H9 (cell line): ENCODE measurements around the gene IL36RN. TPM values are rescaled to one million over a fixed set of nuclear protein-coding genes. Genes with fewer than 3 reads are reported as not detected.

Source experiments
- DNase-seq: peaks from one replicate; pipeline ENCODE4 v3.0.0-alpha.2; 2017
- H2AFZ ChIP-seq: one replicate; pipeline ENCODE4 v1.6.1; 2013; ENCODE audit warnings: mild to moderate bottlenecking, low read length, control low read depth, moderate library complexity
- H2AK5ac ChIP-seq: 2 replicates; pipeline ENCODE4 v1.6.1; 2013; ENCODE audit warnings: low read length, control low read depth, mixed read lengths; ENCODE audit not compliant: insufficient read length
- H2BK120ac ChIP-seq: one replicate; pipeline ENCODE4 v1.6.1; 2013; ENCODE audit warnings: low read depth, mild to moderate bottlenecking, low read length, control low read depth, inconsistent platforms; ENCODE audit not compliant: poor library complexity, severe bottlenecking
- H2BK12ac ChIP-seq: 2 replicates; pipeline ENCODE4 v1.6.1; 2013; ENCODE audit warnings: low read length, control low read depth, mixed read lengths, low read depth; ENCODE audit not compliant: insufficient read length
- H2BK15ac ChIP-seq: 2 replicates; pipeline ENCODE4 v1.6.1; 2013; ENCODE audit warnings: low read depth, low read length, control low read depth
- H2BK20ac ChIP-seq: one replicate; pipeline ENCODE4 v1.6.1; 2013; ENCODE audit warnings: low read depth, mild to moderate bottlenecking, low read length, control low read depth, inconsistent platforms; ENCODE audit not compliant: poor library complexity, severe bottlenecking
- H2BK5ac ChIP-seq: 2 replicates; pipeline ENCODE4 v1.6.1; 2013; ENCODE audit warnings: low read length, control low read depth, mixed read lengths; ENCODE audit not compliant: insufficient read length
- H3K14ac ChIP-seq: 2 replicates; pipeline ENCODE4 v1.6.1; 2013; ENCODE audit warnings: low read length, control low read depth; ENCODE audit not compliant: insufficient read depth
- H3K18ac ChIP-seq: 2 replicates; pipeline ENCODE4 v1.6.1; 2013; ENCODE audit warnings: low read depth, mild to moderate bottlenecking, mixed read lengths, low read length, control low read depth; ENCODE audit not compliant: insufficient read length
- H3K23ac ChIP-seq: 2 replicates; pipeline ENCODE4 v1.6.1; 2013; ENCODE audit warnings: low read length, control low read depth, mixed read lengths, low read depth; ENCODE audit not compliant: insufficient read length
- H3K23me2 ChIP-seq: 2 replicates; pipeline ENCODE4 v1.6.1; 2013; ENCODE audit warnings: low read depth, mild to moderate bottlenecking, mixed read lengths, low read length, control low read depth; ENCODE audit not compliant: insufficient read length, poor library complexity, severe bottlenecking
- H3K27ac ChIP-seq: 2 replicates; pipeline ENCODE4 v1.5.1; 2013; ENCODE audit warnings: low read length, control low read depth, mixed read lengths, low read depth; ENCODE audit not compliant: insufficient read length
- H3K27me3 ChIP-seq: 2 replicates; pipeline ENCODE4 v1.6.1; 2013; ENCODE audit warnings: low read length, control low read depth, inconsistent platforms; ENCODE audit not compliant: insufficient read depth
- H3K4ac ChIP-seq: 2 replicates; pipeline ENCODE4 v1.6.1; 2013; ENCODE audit warnings: low read depth, mild to moderate bottlenecking, control low read depth, inconsistent platforms, low read length, moderate library complexity
- H3K4me1 ChIP-seq: 2 replicates; pipeline ENCODE4 v1.6.1; 2013; ENCODE audit warnings: low read length, control low read depth, inconsistent platforms; ENCODE audit not compliant: insufficient read depth
- H3K4me2 ChIP-seq: 2 replicates; pipeline ENCODE4 v1.6.1; 2013; ENCODE audit warnings: low read length, control low read depth, mixed read lengths; ENCODE audit not compliant: insufficient read length, insufficient read depth
- H3K56ac ChIP-seq: 2 replicates; pipeline ENCODE4 v1.6.1; 2013; ENCODE audit warnings: low read depth, mild to moderate bottlenecking, mixed read lengths, low read length, control low read depth; ENCODE audit not compliant: insufficient read length
- H3K79me1 ChIP-seq: 2 replicates; pipeline ENCODE4 v1.6.1; 2013; ENCODE audit warnings: low read depth, mild to moderate bottlenecking, moderate library complexity, low read length, control low read depth, inconsistent platforms; ENCODE audit not compliant: insufficient read depth, poor library complexity, severe bottlenecking
- H3K79me2 ChIP-seq: 2 replicates; pipeline ENCODE4 v1.6.1; 2013; ENCODE audit warnings: low read length, control low read depth, inconsistent platforms; ENCODE audit not compliant: insufficient read depth
- H3K9ac ChIP-seq: 2 replicates; pipeline ENCODE4 v1.6.1; 2013; ENCODE audit warnings: low read length, control low read depth, mixed read lengths; ENCODE audit not compliant: insufficient read length; ENCODE audit errors: extremely low read depth
- H3K9me3 ChIP-seq: one replicate; pipeline ENCODE4 v1.6.1; 2013; ENCODE audit warnings: low read depth, low read length, inconsistent platforms; ENCODE audit not compliant: control insufficient read depth
- H3T11ph ChIP-seq: one replicate; pipeline ENCODE4 v1.6.1; 2013; ENCODE audit warnings: mild to moderate bottlenecking, low read length, control low read depth, inconsistent platforms
- H4K20me1 ChIP-seq: one replicate; pipeline ENCODE4 v1.6.1; 2013; ENCODE audit not compliant: control insufficient read depth, insufficient read length, insufficient read depth
- H4K5ac ChIP-seq: 2 replicates; pipeline ENCODE4 v1.6.1; 2013; ENCODE audit warnings: low read depth, mild to moderate bottlenecking, mixed read lengths, low read length, control low read depth; ENCODE audit not compliant: insufficient read length
- H4K8ac ChIP-seq: replicated peaks from 2 replicates; pipeline ENCODE4 v1.6.1; 2013; ENCODE audit warnings: low read length, control low read depth, mixed read lengths, low read depth; ENCODE audit not compliant: insufficient read length
- H4K91ac ChIP-seq: 2 replicates; pipeline ENCODE4 v1.6.1; 2013; ENCODE audit warnings: low read depth, mild to moderate bottlenecking, moderate library complexity, mixed read lengths, low read length, control low read depth; ENCODE audit not compliant: insufficient read length
- H3K27ac Mint-ChIP-seq, 3 experiments: 2 replicates in 2 of 3; 3 replicates in 1 of 3; pipeline ENCODE4 v1.8.0; 2020 to 2021; ENCODE audit warnings: mixed read lengths in 3 of 3, mild to moderate bottlenecking in 1 of 3, moderate library complexity in 1 of 3
- H3K27me3 Mint-ChIP-seq: 2 replicates; pipeline ENCODE4 v1.8.0; 2021; ENCODE audit warnings: low read depth, mild to moderate bottlenecking, moderate library complexity, mixed read lengths
- H3K36me3 Mint-ChIP-seq, 3 experiments: 2 replicates in 2 of 3; 3 replicates in 1 of 3; pipeline ENCODE4 v1.8.0; 2020 to 2021; ENCODE audit warnings: low read depth in 3 of 3, mixed read lengths in 3 of 3; ENCODE audit not compliant: insufficient read depth in 1 of 3
- H3K4me1 Mint-ChIP-seq, 2 experiments: 2 replicates each; pipeline ENCODE4 v1.8.0; 2020; ENCODE audit warnings: mixed read lengths in 2 of 2
- H3K4me3 Mint-ChIP-seq, 2 experiments: 2 replicates in 1 of 2; 3 replicates in 1 of 2; pipeline ENCODE4 v1.8.0; 2020 to 2021; ENCODE audit warnings: mild to moderate bottlenecking in 2 of 2, mixed read lengths in 2 of 2, moderate library complexity in 1 of 2
- H3K9me3 Mint-ChIP-seq, 2 experiments: 2 replicates in 1 of 2; 3 replicates in 1 of 2; pipeline ENCODE4 v1.8.0; 2020; ENCODE audit warnings: mild to moderate bottlenecking in 2 of 2, mixed read lengths in 2 of 2, moderate library complexity in 1 of 2
- WGBS: extraction: QIAGEN DNeasy Blood & Tissue Kit; methylation state at CpG from one replicate; pipeline ENCODE4 v1.1.7; 2013; ENCODE audit warnings: missing lambda C conversion rate, low lambda C conversion rate, mixed read lengths; ENCODE audit not compliant: insufficient read length; ENCODE audit errors: extremely low coverage; 5-methylcytosine and 5-hydroxymethylcytosine counted together
- total RNA-seq: library from RNA; stranded (reverse); gene quantifications from 2 replicates; pipeline ENCODE4 v1.2.1, GENCODE V29; 2021
- TF ChIP-seq, protein P1 (sequence below): fragments of 200-600 bp; sonication (generic); conservative IDR thresholded peaks from 3 replicates; pipeline ENCODE4 v1.8.0; 2021; ENCODE audit warnings: antibody characterized with exemption, mild to moderate bottlenecking

IL36RN gene
- total RNA-seq, 1 experiment from 2014 or later = not detected

DNA sequence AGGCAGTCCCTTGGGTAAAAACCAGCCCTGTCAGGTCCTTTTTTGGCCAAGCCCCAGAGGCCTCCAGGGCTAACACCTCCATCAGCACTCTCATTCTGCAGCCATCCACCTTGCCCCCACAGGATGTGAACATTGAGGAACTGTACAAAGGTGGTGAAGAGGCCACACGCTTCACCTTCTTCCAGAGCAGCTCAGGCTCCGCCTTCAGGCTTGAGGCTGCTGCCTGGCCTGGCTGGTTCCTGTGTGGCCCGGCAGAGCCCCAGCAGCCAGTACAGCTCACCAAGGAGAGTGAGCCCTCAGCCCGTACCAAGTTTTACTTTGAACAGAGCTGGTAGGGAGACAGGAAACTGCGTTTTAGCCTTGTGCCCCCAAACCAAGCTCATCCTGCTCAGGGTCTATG is 16.0 kb downstream of the IL36RN start:
- DNase-seq = no peak
- Histone ChIP-seq H2AK5ac (no peak overlapping the region), H2BK15ac (no peak overlapping the region), H3K79me2 (no peaks in the 10 kb centered on the region), H3K23me2 (no peaks in the 10 kb centered on the region), H3K56ac (no peak overlapping the region), H2BK12ac (no peak overlapping the region), H4K8ac (no peak overlapping the region), H3K79me1 (no peaks in the 10 kb centered on the region), H2BK5ac (no peak overlapping the region), H2BK20ac (no peak overlapping the region), H3K4me1 (no peaks in the 10 kb centered on the region), H3K4me2 (no peak overlapping the region), H3K23ac (no peak overlapping the region), H3K14ac (no peak overlapping the region), H2AFZ (no peak overlapping the region), H3K18ac (no peak overlapping the region), H3T11ph (no peak overlapping the region), H4K20me1 (no peaks in the 10 kb centered on the region), H3K4ac (no peak overlapping the region), H4K5ac (no peak overlapping the region), H3K9me3 (no peaks in the 10 kb centered on the region), H4K91ac (no peak overlapping the region), H2BK120ac (no peak overlapping the region), H3K27me3 (no peaks in the 10 kb centered on the region), H3K27ac (no peak overlapping the region), H3K9ac (no peak overlapping the region)
- peak overlapping the region in 1 of 3 experiments; percentile 86; a peak in 1 of 7 replicates for H3K27ac Mint-ChIP-seq
- no peak overlapping the region for H3K4me3 Mint-ChIP-seq
- H3K9me3 Mint-ChIP-seq = peaks cover 0 to 7% of the 10 kb centered on the region in 2 experiments; a peak in 2 of 5 replicates
- H3K4me1 Mint-ChIP-seq = peaks cover 5 to 9% of the 10 kb centered on the region in 2 experiments
- H3K36me3 Mint-ChIP-seq = no peaks in the 10 kb centered on the region
- H3K27me3 Mint-ChIP-seq = peaks cover 45% of the 10 kb centered on the region
- TF ChIP-seq, protein P1, sequence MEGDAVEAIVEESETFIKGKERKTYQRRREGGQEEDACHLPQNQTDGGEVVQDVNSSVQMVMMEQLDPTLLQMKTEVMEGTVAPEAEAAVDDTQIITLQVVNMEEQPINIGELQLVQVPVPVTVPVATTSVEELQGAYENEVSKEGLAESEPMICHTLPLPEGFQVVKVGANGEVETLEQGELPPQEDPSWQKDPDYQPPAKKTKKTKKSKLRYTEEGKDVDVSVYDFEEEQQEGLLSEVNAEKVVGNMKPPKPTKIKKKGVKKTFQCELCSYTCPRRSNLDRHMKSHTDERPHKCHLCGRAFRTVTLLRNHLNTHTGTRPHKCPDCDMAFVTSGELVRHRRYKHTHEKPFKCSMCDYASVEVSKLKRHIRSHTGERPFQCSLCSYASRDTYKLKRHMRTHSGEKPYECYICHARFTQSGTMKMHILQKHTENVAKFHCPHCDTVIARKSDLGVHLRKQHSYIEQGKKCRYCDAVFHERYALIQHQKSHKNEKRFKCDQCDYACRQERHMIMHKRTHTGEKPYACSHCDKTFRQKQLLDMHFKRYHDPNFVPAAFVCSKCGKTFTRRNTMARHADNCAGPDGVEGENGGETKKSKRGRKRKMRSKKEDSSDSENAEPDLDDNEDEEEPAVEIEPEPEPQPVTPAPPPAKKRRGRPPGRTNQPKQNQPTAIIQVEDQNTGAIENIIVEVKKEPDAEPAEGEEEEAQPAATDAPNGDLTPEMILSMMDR = no peak
- no CpG with 5 or more reads among the region's 5 CpGs for WGBS
